Mesodermal cell (in vitro differentiated cells): Measurements from ENCODE around the gene MDN1.
"Not testable (repeated sequence)": the region's sequence is repeated elsewhere in the genome, so short reads cannot be mapped to it uniquely, and the experiment has no call there.

Source experiments
- H3K27ac ChIP-seq: 2 replicates; pipeline ENCODE4 v1.7.0; 2013; ENCODE audit warnings: mild to moderate bottlenecking, low read depth, low read length, moderate library complexity; ENCODE audit not compliant: severe bottlenecking
- H3K36me3 ChIP-seq: 2 replicates; pipeline ENCODE4 v1.7.1; 2013; ENCODE audit warnings: mild to moderate bottlenecking, low read length, moderate library complexity; ENCODE audit not compliant: control insufficient read depth, insufficient read depth
- H3K4me1 ChIP-seq: one replicate; pipeline ENCODE4 v1.7.1; 2013; ENCODE audit warnings: mild to moderate bottlenecking, low read length; ENCODE audit not compliant: insufficient read depth, control insufficient read depth, poor library complexity, severe bottlenecking
- H3K4me3 ChIP-seq: 2 replicates; pipeline ENCODE4 v1.7.0; 2013; ENCODE audit warnings: low read length, control low read depth, mild to moderate bottlenecking; ENCODE audit not compliant: insufficient read depth, poor library complexity, severe bottlenecking; ENCODE audit errors: extremely low read depth
- H3K9me3 ChIP-seq: 2 replicates; pipeline ENCODE4 v1.7.1; 2013; ENCODE audit warnings: mild to moderate bottlenecking, low read length, moderate library complexity; ENCODE audit not compliant: control insufficient read depth
- WGBS, 2 experiments: methylation state at CpG; one replicate each; pipeline ENCODE4 v1.1.5; 2013; ENCODE audit warnings: missing lambda C conversion rate in 2 of 2; ENCODE audit not compliant: insufficient coverage in 2 of 2; 5-methylcytosine and 5-hydroxymethylcytosine counted together

The MDN1 gene

GRCh38 chr6:89768324-89768723 lies 51.3 kb downstream of the MDN1 start:
- H3K4me3 ChIP-seq, result no peak overlapping the region
- H3K27ac ChIP-seq, result no peak overlapping the region
- no peaks in the 10 kb centered on the region for H3K4me1 ChIP-seq
- whole genome bisulfite sequencing, 2 experiments, result 71 to 79% methylated on average over 4 of the region's 6 CpGs
- no peaks in the 10 kb centered on the region for H3K9me3 ChIP-seq
- peaks cover 71% of the 10 kb centered on the region for H3K36me3 ChIP-seq

- peaks cover 50% of the 10 kb centered on the region for H3K36me3 ChIP-seq
- H3K9me3 ChIP-seq, result no peaks in the 10 kb centered on the region
- H3K4me1 ChIP-seq, result no peaks in the 10 kb centered on the region
- H3K27ac ChIP-seq, result no peak overlapping the region
- H3K4me3 ChIP-seq, result no peak overlapping the region
- 75 to 100% methylated on average over 1 of the region's 2 CpGs for WGBS, 2 experiments
Observed at GRCh38 chr6:89763550-89763949, 56.0 kb downstream of the MDN1 start.

GRCh38 chr6:89758830-89759229 lies 60.8 kb downstream of the MDN1 start:
- WGBS, 2 experiments, result 92 to 100% methylated on average over 1 of the region's 1 CpG
- H3K4me1 ChIP-seq, result no peaks in the 10 kb centered on the region
- no peaks in the 10 kb centered on the region for H3K9me3 ChIP-seq
- no peak overlapping the region for H3K4me3 ChIP-seq
- peaks cover 62% of the 10 kb centered on the region for H3K36me3 ChIP-seq
- H3K27ac ChIP-seq, result no peak overlapping the region

GRCh38 chr6:89750338-89750737 lies 69.3 kb downstream of the MDN1 start:
- H3K4me3 ChIP-seq, result no peak overlapping the region
- no peaks in the 10 kb centered on the region for H3K4me1 ChIP-seq
- WGBS, 2 experiments, result 91 to 98% methylated on average over 4 to 5 of the region's 5 CpGs
- peaks cover 86% of the 10 kb centered on the region for H3K36me3 ChIP-seq
- no peaks in the 10 kb centered on the region for H3K9me3 ChIP-seq
- H3K27ac ChIP-seq, result no peak overlapping the region

- Histone ChIP-seq H3K27ac (no peak overlapping the region), H3K4me1 (no peaks in the 10 kb centered on the region), H3K36me3 (peaks cover 86% of the 10 kb centered on the region), H3K4me3 (no peak overlapping the region), H3K9me3 (no peaks in the 10 kb centered on the region)
- no CpG with 5 or more reads among the region's 1 CpG for WGBS, 2 experiments
Observed at GRCh38 chr6:89749918-89750317, 69.7 kb downstream of the MDN1 start.

GRCh38 chr6:89745716-89746115 lies 73.9 kb downstream of the MDN1 start:
- peaks cover 93% of the 10 kb centered on the region for H3K36me3 ChIP-seq
- no peaks in the 10 kb centered on the region for H3K9me3 ChIP-seq
- WGBS, 2 experiments, result 100% methylated on average over 1 of the region's 4 CpGs; no CpG with 5 or more reads in 1 of the 2 experiments
- H3K4me3 ChIP-seq, result no peak overlapping the region
- no peak overlapping the region for H3K27ac ChIP-seq
- H3K4me1 ChIP-seq, result no peaks in the 10 kb centered on the region

GRCh38 chr6:89745096-89745495 lies 74.5 kb downstream of the MDN1 start:
- Histone ChIP-seq H3K4me3 (no peak overlapping the region), H3K4me1 (no peaks in the 10 kb centered on the region), H3K36me3 (peaks cover 90% of the 10 kb centered on the region), H3K27ac (no peak overlapping the region), H3K9me3 (no peaks in the 10 kb centered on the region)
- WGBS, 2 experiments, result 100% methylated on average over 3 of the region's 5 CpGs; no CpG with 5 or more reads in 1 of the 2 experiments

- no peak overlapping the region for H3K4me3 ChIP-seq
- H3K9me3 ChIP-seq, result no peaks in the 10 kb centered on the region
- WGBS, 2 experiments, result 88 to 92% methylated on average over 3 of the region's 3 CpGs
- H3K27ac ChIP-seq, result no peak overlapping the region
- H3K36me3 ChIP-seq, result peaks cover 81% of the 10 kb centered on the region
- no peaks in the 10 kb centered on the region for H3K4me1 ChIP-seq
Observed at GRCh38 chr6:89736893-89737292, 82.7 kb downstream of the MDN1 start.

GRCh38 chr6:89734526-89734925 lies 85.1 kb downstream of the MDN1 start:
- Histone ChIP-seq H3K9me3 (no peaks in the 10 kb centered on the region), H3K4me3 (no peak overlapping the region), H3K27ac (no peak overlapping the region), H3K4me1 (no peaks in the 10 kb centered on the region), H3K36me3 (peaks cover 81% of the 10 kb centered on the region)

GRCh38 chr6:89731924-89732567 lies 87.5 kb downstream of the MDN1 start:
- H3K4me3 ChIP-seq, result no peak overlapping the region
- H3K27ac ChIP-seq, result no peak overlapping the region
- 100% methylated on average over 1 of the region's 3 CpGs for WGBS, 2 experiments
- H3K9me3 ChIP-seq, result no peaks in the 10 kb centered on the region
- H3K36me3 ChIP-seq, result peaks cover 80% of the 10 kb centered on the region
- H3K4me1 ChIP-seq, result no peaks in the 10 kb centered on the region

GRCh38 chr6:89731262-89731661 lies 88.3 kb downstream of the MDN1 start:
- not testable (repeated sequence) for H3K4me3 ChIP-seq, H3K4me1 ChIP-seq, H3K9me3 ChIP-seq, H3K27ac ChIP-seq
- peaks cover 80% of the 10 kb centered on the region for H3K36me3 ChIP-seq
- WGBS, 2 experiments, result 67% methylated on average over 1 of the region's 2 CpGs; no CpG with 5 or more reads in 1 of the 2 experiments
